ENCODE data around the gene DDX25.

GRCh38 chr11:125933030-125933813, 28.9 kb downstream of the DDX25 start:
- TF ChIP-seq POLR2A (IDR thresholded peaks at IDR 0.05; ENCODE audit: low read depth) (no peak), POLR2AphosphoS5 (IDR thresholded peaks at IDR 0.05) (no peak)
- TF ChIP-seq, protein P1, sequence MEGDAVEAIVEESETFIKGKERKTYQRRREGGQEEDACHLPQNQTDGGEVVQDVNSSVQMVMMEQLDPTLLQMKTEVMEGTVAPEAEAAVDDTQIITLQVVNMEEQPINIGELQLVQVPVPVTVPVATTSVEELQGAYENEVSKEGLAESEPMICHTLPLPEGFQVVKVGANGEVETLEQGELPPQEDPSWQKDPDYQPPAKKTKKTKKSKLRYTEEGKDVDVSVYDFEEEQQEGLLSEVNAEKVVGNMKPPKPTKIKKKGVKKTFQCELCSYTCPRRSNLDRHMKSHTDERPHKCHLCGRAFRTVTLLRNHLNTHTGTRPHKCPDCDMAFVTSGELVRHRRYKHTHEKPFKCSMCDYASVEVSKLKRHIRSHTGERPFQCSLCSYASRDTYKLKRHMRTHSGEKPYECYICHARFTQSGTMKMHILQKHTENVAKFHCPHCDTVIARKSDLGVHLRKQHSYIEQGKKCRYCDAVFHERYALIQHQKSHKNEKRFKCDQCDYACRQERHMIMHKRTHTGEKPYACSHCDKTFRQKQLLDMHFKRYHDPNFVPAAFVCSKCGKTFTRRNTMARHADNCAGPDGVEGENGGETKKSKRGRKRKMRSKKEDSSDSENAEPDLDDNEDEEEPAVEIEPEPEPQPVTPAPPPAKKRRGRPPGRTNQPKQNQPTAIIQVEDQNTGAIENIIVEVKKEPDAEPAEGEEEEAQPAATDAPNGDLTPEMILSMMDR (IDR thresholded peaks at IDR 0.05): no peak

Data from esophagus muscularis mucosa (tissue), 3 donors.